Loucy (cell line): ENCODE measurements around the gene DOCK10.

ENCODE experiments used
- CTCF ChIP-seq: fragments of 200-600 bp; sonication (generic); conservative IDR thresholded peaks from 2 replicates; pipeline ENCODE4 v1.5.1; 2014; ENCODE audit warnings: mild to moderate bottlenecking, antibody characterized with exemption, low read length
- EZH2phosphoT487 ChIP-seq: fragments of 200-600 bp; IDR thresholded peaks from 2 replicates; pipeline ENCODE4 v1.6.1; 2018; ENCODE audit warnings: antibody characterized with exemption, mild to moderate bottlenecking, moderate library complexity, borderline replicate concordance

- TF ChIP-seq CTCF: no peak
- no peak for TF ChIP-seq EZH2phosphoT487
These were observed 117.6 kb downstream of the DOCK10 start for GRCh38 chr2:224924631-224925030.
